Measurements from ENCODE around the gene LMX1A. TPM values are rescaled to one million over a fixed set of nuclear protein-coding genes. Genes with fewer than 3 reads are reported as not detected.

The LMX1A gene
- total RNA-seq, 1 experiment from 2014 or later = not detected

DNA sequence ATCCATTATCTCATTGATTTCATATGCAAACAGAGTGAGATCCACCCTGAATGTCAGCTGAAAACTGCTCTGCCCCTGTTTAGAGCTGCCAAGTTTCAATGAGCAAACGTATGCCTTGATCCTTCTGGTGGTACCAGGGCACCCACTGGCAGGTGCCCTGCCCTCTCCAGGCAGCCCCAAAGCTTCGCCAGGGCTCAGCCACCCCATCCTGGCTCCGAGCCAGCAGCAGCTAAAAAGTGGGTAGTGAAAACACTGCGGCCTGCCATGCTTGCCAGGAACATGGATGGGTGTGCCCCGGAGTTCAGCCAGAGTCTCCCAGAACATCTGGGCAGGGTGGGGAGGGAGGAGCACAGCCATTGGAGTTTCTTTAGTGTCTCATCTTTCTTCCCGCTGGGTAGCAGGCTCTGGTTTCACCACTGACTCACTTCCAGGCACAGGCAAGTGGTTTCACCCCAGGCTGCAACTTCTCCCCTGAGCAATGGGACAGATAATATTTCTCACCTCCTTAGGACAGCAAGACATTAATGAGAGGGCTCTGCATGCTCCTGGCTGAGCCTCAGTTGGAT is 8.1 kb upstream of the LMX1A start:
- TF ChIP-seq, protein P1, sequence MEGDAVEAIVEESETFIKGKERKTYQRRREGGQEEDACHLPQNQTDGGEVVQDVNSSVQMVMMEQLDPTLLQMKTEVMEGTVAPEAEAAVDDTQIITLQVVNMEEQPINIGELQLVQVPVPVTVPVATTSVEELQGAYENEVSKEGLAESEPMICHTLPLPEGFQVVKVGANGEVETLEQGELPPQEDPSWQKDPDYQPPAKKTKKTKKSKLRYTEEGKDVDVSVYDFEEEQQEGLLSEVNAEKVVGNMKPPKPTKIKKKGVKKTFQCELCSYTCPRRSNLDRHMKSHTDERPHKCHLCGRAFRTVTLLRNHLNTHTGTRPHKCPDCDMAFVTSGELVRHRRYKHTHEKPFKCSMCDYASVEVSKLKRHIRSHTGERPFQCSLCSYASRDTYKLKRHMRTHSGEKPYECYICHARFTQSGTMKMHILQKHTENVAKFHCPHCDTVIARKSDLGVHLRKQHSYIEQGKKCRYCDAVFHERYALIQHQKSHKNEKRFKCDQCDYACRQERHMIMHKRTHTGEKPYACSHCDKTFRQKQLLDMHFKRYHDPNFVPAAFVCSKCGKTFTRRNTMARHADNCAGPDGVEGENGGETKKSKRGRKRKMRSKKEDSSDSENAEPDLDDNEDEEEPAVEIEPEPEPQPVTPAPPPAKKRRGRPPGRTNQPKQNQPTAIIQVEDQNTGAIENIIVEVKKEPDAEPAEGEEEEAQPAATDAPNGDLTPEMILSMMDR (IDR thresholded peaks at IDR 0.05) = no peak
- TF ChIP-seq TCF7L2 (IDR thresholded peaks at IDR 0.05; ENCODE audit: low read depth, low read length) (no peak), SIN3A (IDR thresholded peaks at IDR 0.05; ENCODE audit: borderline replicate concordance, insufficient read depth, low read depth, low read length) (no peak), POLR2AphosphoS5 (IDR thresholded peaks at IDR 0.05; ENCODE audit: low read depth, low read length) (no peak)
- TF ChIP-seq, protein P2, sequence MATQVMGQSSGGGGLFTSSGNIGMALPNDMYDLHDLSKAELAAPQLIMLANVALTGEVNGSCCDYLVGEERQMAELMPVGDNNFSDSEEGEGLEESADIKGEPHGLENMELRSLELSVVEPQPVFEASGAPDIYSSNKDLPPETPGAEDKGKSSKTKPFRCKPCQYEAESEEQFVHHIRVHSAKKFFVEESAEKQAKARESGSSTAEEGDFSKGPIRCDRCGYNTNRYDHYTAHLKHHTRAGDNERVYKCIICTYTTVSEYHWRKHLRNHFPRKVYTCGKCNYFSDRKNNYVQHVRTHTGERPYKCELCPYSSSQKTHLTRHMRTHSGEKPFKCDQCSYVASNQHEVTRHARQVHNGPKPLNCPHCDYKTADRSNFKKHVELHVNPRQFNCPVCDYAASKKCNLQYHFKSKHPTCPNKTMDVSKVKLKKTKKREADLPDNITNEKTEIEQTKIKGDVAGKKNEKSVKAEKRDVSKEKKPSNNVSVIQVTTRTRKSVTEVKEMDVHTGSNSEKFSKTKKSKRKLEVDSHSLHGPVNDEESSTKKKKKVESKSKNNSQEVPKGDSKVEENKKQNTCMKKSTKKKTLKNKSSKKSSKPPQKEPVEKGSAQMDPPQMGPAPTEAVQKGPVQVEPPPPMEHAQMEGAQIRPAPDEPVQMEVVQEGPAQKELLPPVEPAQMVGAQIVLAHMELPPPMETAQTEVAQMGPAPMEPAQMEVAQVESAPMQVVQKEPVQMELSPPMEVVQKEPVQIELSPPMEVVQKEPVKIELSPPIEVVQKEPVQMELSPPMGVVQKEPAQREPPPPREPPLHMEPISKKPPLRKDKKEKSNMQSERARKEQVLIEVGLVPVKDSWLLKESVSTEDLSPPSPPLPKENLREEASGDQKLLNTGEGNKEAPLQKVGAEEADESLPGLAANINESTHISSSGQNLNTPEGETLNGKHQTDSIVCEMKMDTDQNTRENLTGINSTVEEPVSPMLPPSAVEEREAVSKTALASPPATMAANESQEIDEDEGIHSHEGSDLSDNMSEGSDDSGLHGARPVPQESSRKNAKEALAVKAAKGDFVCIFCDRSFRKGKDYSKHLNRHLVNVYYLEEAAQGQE (IDR thresholded peaks at IDR 0.05; ENCODE audit: insufficient read depth in 1 of 2, low read depth in 2 of 2, low read length in 1 of 2) = no peak
- H3K27me3 ChIP-seq (ENCODE audit: control insufficient read depth, insufficient read depth, low read length) = peaks cover 8% of the 10 kb centered on the region; the same call in 1 of the 2 replicates
- intact Hi-C loops (cut with micrococcal nuclease; ENCODE audit: unreplicated experiment) = no loop called here
- H3K36me3 ChIP-seq (ENCODE audit: control insufficient read depth, insufficient read depth, low read length) = no peaks in the 10 kb centered on the region
- H3K4me1 ChIP-seq (ENCODE audit: control insufficient read depth, insufficient read depth, low read length) = no peaks in the 10 kb centered on the region
- no peak overlapping the region for H3K27ac ChIP-seq (ENCODE audit: low read length)
- in situ Hi-C loops (cut with HindIII; ENCODE audit: low pct_unique_long_range_greater_than_20kb, low sequenced_read_pairs) = no loop called here
- ChIA-PET POLR2A (no interaction called here), CTCF (no interaction called here)
- ATAC-seq = no peak
- BruUV-seq (replicated peaks) = no TSS peak
- H3K9me3 ChIP-seq (ENCODE audit: control insufficient read depth, insufficient read depth, low read depth, low read length) = no peaks in the 10 kb centered on the region
- no peak overlapping the region for H3K4me3 ChIP-seq (ENCODE audit: low read depth in 2 of 2, low read length in 2 of 2)
- no peak for DNase-seq (ENCODE audit: low read depth, low spot score)

DNA sequence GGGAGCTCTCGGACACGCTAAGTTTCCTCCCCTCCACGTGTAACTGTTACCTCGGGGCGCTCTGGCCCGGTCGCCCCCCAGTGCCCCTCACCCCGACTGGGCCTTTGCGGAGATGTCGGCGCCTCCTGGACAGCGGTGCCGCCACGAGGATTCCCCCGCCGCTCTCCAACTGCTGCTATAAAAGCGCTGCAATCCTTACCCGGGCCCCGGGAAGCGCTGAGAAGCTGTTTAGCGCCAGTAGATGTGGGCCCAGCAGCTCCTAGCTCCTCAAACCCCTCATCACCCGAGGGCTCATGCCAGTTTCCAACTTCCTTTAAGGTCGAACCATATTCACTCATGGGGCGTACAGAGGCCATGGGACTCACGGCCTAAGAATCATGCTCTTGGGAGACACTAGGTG is 361 bp upstream of the LMX1A start:
- Histone ChIP-seq H3K9me3 (ENCODE audit: control insufficient read depth, insufficient read depth, low read depth, low read length) (no peaks in the 10 kb centered on the region), H3K36me3 (ENCODE audit: control insufficient read depth, insufficient read depth, low read length) (no peaks in the 10 kb centered on the region), H3K27ac (ENCODE audit: low read length) (no peak overlapping the region), H3K4me1 (ENCODE audit: control insufficient read depth, insufficient read depth, low read length) (peaks cover 7% of the 10 kb centered on the region; the same call in 1 of the 2 replicates), H3K27me3 (ENCODE audit: control insufficient read depth, insufficient read depth, low read length) (peaks cover 19% of the 10 kb centered on the region), H3K4me3 (ENCODE audit: low read depth in 2 of 2, low read length in 2 of 2) (no peak overlapping the region)
- ATAC-seq = no peak
- BruUV-seq (replicated peaks) = no TSS peak
- in situ Hi-C loops (cut with HindIII; ENCODE audit: low pct_unique_long_range_greater_than_20kb, low sequenced_read_pairs) = no loop called here
- CTCF ChIA-PET = no interaction called here
- DNase-seq (ENCODE audit: low read depth, low spot score) = no peak
- TF ChIP-seq SIN3A (IDR thresholded peaks at IDR 0.05; ENCODE audit: borderline replicate concordance, insufficient read depth, low read depth, low read length) (no peak), TCF7L2 (IDR thresholded peaks at IDR 0.05; ENCODE audit: low read depth, low read length) (no peak), POLR2AphosphoS5 (IDR thresholded peaks at IDR 0.05; ENCODE audit: low read depth, low read length) (no peak)
- TF ChIP-seq, protein P2 (IDR thresholded peaks at IDR 0.05; ENCODE audit: insufficient read depth in 1 of 2, low read depth in 2 of 2, low read length in 1 of 2) = no peak
- TF ChIP-seq, protein P1 (IDR thresholded peaks at IDR 0.05) = no peak
- intact Hi-C loops (cut with micrococcal nuclease; ENCODE audit: unreplicated experiment) = no loop called here
- POLR2A ChIA-PET = no interaction called here

Data from Panc1 (cell line).